22Rv1 (cell line): ENCODE measurements around the gene STX11.

Experiments used
- ZFX ChIP-seq: fragments of 450-650 bp; IDR thresholded peaks from 2 replicates; pipeline ENCODE4 v1.6.1; 2017; ENCODE audit warnings: antibody characterized with exemption, borderline replicate concordance
- TF ChIP-seq, protein P1 (sequence below): fragments of 450-650 bp; IDR thresholded peaks from 2 replicates; pipeline ENCODE4 v1.5.1; 2017; ENCODE audit warnings: mild to moderate bottlenecking

DNA sequence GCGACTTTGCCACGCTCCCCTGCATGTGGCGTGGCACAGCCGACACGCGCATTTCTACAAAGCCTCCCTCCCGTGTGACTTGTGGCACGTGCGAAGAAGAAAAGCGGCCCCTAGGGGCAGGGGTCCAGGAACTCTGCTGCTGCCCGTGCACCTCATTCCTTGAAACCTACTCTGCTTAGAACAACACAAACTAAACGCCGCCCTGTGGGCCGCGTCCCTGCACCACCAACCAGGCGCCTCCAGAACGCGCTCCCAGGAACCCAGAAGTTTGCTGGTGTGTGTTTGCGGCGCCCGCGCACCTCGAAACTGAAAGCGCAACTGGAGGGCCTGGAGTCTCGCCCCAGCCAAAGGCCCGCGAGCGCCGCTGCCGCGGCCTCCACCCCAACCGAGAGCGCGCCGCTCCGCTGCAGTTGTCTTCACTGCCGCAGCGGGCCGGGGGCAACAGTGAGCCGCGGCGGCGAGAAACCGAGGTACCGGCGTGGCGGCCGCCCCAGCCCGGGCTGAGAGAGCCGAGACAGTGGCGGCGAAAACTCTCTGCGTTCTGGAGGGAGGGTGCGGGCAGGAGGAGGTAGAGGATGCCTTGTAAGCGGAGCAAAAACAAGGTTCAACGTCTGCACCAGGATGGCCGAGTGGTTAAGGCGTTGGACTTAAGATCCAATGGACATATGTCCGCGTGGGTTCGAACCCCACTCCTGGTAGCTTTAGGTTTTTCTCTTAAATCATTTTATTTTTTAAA is 65.8 kb downstream of the STX11 start:
- TF ChIP-seq, protein P1, sequence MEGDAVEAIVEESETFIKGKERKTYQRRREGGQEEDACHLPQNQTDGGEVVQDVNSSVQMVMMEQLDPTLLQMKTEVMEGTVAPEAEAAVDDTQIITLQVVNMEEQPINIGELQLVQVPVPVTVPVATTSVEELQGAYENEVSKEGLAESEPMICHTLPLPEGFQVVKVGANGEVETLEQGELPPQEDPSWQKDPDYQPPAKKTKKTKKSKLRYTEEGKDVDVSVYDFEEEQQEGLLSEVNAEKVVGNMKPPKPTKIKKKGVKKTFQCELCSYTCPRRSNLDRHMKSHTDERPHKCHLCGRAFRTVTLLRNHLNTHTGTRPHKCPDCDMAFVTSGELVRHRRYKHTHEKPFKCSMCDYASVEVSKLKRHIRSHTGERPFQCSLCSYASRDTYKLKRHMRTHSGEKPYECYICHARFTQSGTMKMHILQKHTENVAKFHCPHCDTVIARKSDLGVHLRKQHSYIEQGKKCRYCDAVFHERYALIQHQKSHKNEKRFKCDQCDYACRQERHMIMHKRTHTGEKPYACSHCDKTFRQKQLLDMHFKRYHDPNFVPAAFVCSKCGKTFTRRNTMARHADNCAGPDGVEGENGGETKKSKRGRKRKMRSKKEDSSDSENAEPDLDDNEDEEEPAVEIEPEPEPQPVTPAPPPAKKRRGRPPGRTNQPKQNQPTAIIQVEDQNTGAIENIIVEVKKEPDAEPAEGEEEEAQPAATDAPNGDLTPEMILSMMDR = peak; percentile 85
- no peak for TF ChIP-seq ZFX
